WTC11 (cell line): ENCODE measurements around the gene CELSR1. TPM values are rescaled to one million over a fixed set of nuclear protein-coding genes. Genes with fewer than 3 reads are reported as not detected.

Experiments used
- ELF4 ChIP-seq: sonication (generic); formaldehyde crosslinking; IDR thresholded peaks from 2 replicates; pipeline ENCODE4 v1.8.1; 2022; ENCODE audit warnings: low read depth, mild to moderate bottlenecking, moderate library complexity, missing genetic modification reagents
- ESRRA ChIP-seq: sonication (generic); formaldehyde crosslinking; IDR thresholded peaks from 2 replicates; pipeline ENCODE4 v1.8.1; 2022; ENCODE audit warnings: mild to moderate bottlenecking, missing genetic modification reagents, borderline replicate concordance
- KAT7 ChIP-seq: sonication (generic); formaldehyde crosslinking; IDR thresholded peaks from 2 replicates; pipeline ENCODE4 v1.8.1; 2023; ENCODE audit warnings: missing genetic modification reagents, mild to moderate bottlenecking, borderline replicate concordance
- MXD4 ChIP-seq: fragments of 250-450 bp; sonication (Bioruptor Pico); IDR thresholded peaks from 2 replicates; pipeline ENCODE4 v1.8.0; 2021; ENCODE audit warnings: mild to moderate bottlenecking, moderate library complexity, borderline replicate concordance
- SMAD4 ChIP-seq: sonication (generic); formaldehyde crosslinking; IDR thresholded peaks from 2 replicates; pipeline ENCODE4 v1.8.0; 2022; ENCODE audit warnings: mild to moderate bottlenecking, missing genetic modification reagents
- SP1 ChIP-seq: sonication (generic); formaldehyde crosslinking; conservative IDR thresholded peaks from 2 replicates; pipeline ENCODE4 v1.8.1; 2022; ENCODE audit warnings: missing genetic modification reagents
- TEAD1 ChIP-seq: sonication (generic); formaldehyde crosslinking; IDR thresholded peaks from 2 replicates; pipeline ENCODE4 v1.8.0; 2022; ENCODE audit warnings: mild to moderate bottlenecking, missing genetic modification reagents
- TP53 ChIP-seq: sonication (generic); formaldehyde crosslinking; IDR thresholded peaks from 2 replicates; pipeline ENCODE4 v1.8.1; 2023; ENCODE audit warnings: mild to moderate bottlenecking, missing genetic modification reagents
- total RNA-seq: library from RNA; stranded (reverse); gene quantifications from 3 replicates; pipeline ENCODE4 v1.2.3, GENCODE V29; 2021
- TF ChIP-seq, protein P1 (sequence below): sonication (generic); formaldehyde crosslinking; IDR thresholded peaks from 2 replicates; pipeline ENCODE4 v1.8.0; 2023; ENCODE audit warnings: missing genetic modification reagents, mild to moderate bottlenecking, borderline replicate concordance
- TF ChIP-seq, protein P2 (sequence below): fragments of 250-450 bp; sonication (Bioruptor Pico); IDR thresholded peaks from 2 replicates; pipeline ENCODE4 v1.8.0; 2021; ENCODE audit warnings: mild to moderate bottlenecking
- TF ChIP-seq, protein P3 (sequence below): sonication (generic); formaldehyde crosslinking; IDR thresholded peaks from 2 replicates; pipeline ENCODE4 v1.8.0; 2022; ENCODE audit warnings: mild to moderate bottlenecking, missing genetic modification reagents
- TF ChIP-seq, protein P4 (sequence below): sonication (generic); formaldehyde crosslinking; IDR thresholded peaks from 2 replicates; pipeline ENCODE4 v1.8.0; 2022; ENCODE audit warnings: mild to moderate bottlenecking, missing genetic modification reagents
- TF ChIP-seq, protein P5 (sequence below): sonication (generic); formaldehyde crosslinking; IDR thresholded peaks from 2 replicates; pipeline ENCODE4 v1.8.1; 2022; ENCODE audit warnings: mild to moderate bottlenecking, moderate library complexity, missing genetic modification reagents
- TF ChIP-seq, protein P6 (sequence below): sonication (generic); formaldehyde crosslinking; IDR thresholded peaks from 2 replicates; pipeline ENCODE4 v1.8.1; 2023; ENCODE audit warnings: mild to moderate bottlenecking, missing genetic modification reagents
- TF ChIP-seq, protein P7 (sequence below): sonication (generic); formaldehyde crosslinking; IDR thresholded peaks from 2 replicates; pipeline ENCODE4 v1.8.1; 2023; ENCODE audit warnings: mild to moderate bottlenecking, missing genetic modification reagents, borderline replicate concordance
- TF ChIP-seq, protein P8 (sequence below): sonication (generic); formaldehyde crosslinking; IDR thresholded peaks from 2 replicates; pipeline ENCODE4 v1.8.0; 2022; ENCODE audit warnings: missing genetic modification reagents
- TF ChIP-seq, protein P9 (sequence below): sonication (generic); formaldehyde crosslinking; IDR thresholded peaks from 2 replicates; pipeline ENCODE4 v1.8.1; 2022; ENCODE audit warnings: low read depth, mild to moderate bottlenecking, moderate library complexity, missing genetic modification reagents, borderline replicate concordance

The CELSR1 gene
- total RNA-seq, 1 experiment from 2014 or later: 16.8 TPM

DNA sequence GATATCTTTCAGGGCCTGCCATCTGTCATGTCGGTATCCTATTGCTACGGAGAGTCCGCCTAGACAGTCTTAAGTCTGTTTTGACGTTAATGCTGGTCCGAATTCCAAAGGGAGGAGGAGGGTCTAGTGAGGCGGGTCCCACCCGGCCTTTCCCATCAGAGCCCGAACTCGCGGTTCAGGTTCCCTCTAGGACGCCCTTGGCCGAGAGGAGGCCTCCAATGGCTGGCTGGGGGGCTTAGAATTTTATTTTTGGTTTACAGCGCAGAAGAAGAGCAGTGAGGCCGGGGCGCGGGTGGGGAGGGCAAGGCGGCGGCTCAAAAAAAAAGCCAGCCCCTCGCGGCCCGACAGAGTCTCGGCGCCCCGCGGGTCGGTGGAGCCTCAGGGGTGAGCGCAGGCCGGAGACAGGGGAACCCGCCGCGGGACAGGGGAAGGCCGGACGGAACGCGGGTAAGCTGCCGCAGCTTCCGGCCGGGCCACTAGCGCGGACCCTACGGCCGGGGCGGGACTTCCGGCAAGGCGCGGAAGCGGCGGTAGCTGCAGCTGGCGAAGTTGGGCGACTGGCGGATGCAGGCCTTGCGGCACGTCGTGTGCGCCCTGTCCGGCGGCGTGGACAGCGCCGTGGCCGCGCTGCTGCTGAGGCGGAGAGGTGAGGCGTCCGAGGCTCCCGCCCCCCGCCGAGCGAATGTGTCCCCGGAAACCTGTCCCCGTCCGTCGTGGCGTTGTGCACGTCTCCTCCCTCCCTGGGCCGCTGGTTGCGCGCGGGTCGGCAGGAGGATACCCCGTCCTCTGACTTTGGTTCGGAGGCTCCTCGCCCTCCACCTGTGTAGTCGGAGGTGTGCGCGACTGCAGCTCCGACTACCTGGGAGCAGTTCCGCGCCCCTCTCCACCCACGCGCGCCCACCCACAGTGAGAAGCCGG, 202.0 kb downstream of the CELSR1 start, which contains the start of gene TRMU (continued):
- TF ChIP-seq, protein P1, sequence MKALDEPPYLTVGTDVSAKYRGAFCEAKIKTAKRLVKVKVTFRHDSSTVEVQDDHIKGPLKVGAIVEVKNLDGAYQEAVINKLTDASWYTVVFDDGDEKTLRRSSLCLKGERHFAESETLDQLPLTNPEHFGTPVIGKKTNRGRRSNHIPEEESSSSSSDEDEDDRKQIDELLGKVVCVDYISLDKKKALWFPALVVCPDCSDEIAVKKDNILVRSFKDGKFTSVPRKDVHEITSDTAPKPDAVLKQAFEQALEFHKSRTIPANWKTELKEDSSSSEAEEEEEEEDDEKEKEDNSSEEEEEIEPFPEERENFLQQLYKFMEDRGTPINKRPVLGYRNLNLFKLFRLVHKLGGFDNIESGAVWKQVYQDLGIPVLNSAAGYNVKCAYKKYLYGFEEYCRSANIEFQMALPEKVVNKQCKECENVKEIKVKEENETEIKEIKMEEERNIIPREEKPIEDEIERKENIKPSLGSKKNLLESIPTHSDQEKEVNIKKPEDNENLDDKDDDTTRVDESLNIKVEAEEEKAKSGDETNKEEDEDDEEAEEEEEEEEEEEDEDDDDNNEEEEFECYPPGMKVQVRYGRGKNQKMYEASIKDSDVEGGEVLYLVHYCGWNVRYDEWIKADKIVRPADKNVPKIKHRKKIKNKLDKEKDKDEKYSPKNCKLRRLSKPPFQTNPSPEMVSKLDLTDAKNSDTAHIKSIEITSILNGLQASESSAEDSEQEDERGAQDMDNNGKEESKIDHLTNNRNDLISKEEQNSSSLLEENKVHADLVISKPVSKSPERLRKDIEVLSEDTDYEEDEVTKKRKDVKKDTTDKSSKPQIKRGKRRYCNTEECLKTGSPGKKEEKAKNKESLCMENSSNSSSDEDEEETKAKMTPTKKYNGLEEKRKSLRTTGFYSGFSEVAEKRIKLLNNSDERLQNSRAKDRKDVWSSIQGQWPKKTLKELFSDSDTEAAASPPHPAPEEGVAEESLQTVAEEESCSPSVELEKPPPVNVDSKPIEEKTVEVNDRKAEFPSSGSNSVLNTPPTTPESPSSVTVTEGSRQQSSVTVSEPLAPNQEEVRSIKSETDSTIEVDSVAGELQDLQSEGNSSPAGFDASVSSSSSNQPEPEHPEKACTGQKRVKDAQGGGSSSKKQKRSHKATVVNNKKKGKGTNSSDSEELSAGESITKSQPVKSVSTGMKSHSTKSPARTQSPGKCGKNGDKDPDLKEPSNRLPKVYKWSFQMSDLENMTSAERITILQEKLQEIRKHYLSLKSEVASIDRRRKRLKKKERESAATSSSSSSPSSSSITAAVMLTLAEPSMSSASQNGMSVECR (CRISPR knock-in tag): peak; percentile 85
- TF ChIP-seq TP53 (no peak), KAT7 (CRISPR knock-in tag) (no peak; the same call in 1 of the 2 replicates), SMAD4 (no peak), SP1 (CRISPR knock-in tag) (peak; percentile 81), MXD4 (CRISPR knock-in tag) (no peak), TEAD1 (CRISPR knock-in tag) (peak; percentile 69; the same call in 1 of the 2 replicates), ESRRA (CRISPR knock-in tag) (peak; percentile 73; the same call in 1 of the 2 replicates), ELF4 (0 out of 2 replicates have a peak, but pooled peaks have one; percentile 12)
- TF ChIP-seq, protein P2, sequence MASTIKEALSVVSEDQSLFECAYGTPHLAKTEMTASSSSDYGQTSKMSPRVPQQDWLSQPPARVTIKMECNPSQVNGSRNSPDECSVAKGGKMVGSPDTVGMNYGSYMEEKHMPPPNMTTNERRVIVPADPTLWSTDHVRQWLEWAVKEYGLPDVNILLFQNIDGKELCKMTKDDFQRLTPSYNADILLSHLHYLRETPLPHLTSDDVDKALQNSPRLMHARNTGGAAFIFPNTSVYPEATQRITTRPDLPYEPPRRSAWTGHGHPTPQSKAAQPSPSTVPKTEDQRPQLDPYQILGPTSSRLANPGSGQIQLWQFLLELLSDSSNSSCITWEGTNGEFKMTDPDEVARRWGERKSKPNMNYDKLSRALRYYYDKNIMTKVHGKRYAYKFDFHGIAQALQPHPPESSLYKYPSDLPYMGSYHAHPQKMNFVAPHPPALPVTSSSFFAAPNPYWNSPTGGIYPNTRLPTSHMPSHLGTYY (CRISPR knock-in tag): no peak
- TF ChIP-seq, protein P3, sequence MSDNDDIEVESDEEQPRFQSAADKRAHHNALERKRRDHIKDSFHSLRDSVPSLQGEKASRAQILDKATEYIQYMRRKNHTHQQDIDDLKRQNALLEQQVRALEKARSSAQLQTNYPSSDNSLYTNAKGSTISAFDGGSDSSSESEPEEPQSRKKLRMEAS (CRISPR knock-in tag): peak; percentile 91
- TF ChIP-seq, protein P4, sequence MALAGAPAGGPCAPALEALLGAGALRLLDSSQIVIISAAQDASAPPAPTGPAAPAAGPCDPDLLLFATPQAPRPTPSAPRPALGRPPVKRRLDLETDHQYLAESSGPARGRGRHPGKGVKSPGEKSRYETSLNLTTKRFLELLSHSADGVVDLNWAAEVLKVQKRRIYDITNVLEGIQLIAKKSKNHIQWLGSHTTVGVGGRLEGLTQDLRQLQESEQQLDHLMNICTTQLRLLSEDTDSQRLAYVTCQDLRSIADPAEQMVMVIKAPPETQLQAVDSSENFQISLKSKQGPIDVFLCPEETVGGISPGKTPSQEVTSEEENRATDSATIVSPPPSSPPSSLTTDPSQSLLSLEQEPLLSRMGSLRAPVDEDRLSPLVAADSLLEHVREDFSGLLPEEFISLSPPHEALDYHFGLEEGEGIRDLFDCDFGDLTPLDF (CRISPR knock-in tag): no peak
- TF ChIP-seq, protein P5, sequence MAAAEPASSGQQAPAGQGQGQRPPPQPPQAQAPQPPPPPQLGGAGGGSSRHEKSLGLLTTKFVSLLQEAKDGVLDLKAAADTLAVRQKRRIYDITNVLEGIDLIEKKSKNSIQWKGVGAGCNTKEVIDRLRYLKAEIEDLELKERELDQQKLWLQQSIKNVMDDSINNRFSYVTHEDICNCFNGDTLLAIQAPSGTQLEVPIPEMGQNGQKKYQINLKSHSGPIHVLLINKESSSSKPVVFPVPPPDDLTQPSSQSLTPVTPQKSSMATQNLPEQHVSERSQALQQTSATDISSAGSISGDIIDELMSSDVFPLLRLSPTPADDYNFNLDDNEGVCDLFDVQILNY (CRISPR knock-in tag): peak; percentile 89
- TF ChIP-seq, protein P6, sequence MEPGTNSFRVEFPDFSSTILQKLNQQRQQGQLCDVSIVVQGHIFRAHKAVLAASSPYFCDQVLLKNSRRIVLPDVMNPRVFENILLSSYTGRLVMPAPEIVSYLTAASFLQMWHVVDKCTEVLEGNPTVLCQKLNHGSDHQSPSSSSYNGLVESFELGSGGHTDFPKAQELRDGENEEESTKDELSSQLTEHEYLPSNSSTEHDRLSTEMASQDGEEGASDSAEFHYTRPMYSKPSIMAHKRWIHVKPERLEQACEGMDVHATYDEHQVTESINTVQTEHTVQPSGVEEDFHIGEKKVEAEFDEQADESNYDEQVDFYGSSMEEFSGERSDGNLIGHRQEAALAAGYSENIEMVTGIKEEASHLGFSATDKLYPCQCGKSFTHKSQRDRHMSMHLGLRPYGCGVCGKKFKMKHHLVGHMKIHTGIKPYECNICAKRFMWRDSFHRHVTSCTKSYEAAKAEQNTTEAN (CRISPR knock-in tag): peak; percentile 61; the same call in 1 of the 2 replicates
- TF ChIP-seq, protein P7, sequence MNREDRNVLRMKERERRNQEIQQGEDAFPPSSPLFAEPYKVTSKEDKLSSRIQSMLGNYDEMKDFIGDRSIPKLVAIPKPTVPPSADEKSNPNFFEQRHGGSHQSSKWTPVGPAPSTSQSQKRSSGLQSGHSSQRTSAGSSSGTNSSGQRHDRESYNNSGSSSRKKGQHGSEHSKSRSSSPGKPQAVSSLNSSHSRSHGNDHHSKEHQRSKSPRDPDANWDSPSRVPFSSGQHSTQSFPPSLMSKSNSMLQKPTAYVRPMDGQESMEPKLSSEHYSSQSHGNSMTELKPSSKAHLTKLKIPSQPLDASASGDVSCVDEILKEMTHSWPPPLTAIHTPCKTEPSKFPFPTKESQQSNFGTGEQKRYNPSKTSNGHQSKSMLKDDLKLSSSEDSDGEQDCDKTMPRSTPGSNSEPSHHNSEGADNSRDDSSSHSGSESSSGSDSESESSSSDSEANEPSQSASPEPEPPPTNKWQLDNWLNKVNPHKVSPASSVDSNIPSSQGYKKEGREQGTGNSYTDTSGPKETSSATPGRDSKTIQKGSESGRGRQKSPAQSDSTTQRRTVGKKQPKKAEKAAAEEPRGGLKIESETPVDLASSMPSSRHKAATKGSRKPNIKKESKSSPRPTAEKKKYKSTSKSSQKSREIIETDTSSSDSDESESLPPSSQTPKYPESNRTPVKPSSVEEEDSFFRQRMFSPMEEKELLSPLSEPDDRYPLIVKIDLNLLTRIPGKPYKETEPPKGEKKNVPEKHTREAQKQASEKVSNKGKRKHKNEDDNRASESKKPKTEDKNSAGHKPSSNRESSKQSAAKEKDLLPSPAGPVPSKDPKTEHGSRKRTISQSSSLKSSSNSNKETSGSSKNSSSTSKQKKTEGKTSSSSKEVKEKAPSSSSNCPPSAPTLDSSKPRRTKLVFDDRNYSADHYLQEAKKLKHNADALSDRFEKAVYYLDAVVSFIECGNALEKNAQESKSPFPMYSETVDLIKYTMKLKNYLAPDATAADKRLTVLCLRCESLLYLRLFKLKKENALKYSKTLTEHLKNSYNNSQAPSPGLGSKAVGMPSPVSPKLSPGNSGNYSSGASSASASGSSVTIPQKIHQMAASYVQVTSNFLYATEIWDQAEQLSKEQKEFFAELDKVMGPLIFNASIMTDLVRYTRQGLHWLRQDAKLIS: no peak
- TF ChIP-seq, protein P8, sequence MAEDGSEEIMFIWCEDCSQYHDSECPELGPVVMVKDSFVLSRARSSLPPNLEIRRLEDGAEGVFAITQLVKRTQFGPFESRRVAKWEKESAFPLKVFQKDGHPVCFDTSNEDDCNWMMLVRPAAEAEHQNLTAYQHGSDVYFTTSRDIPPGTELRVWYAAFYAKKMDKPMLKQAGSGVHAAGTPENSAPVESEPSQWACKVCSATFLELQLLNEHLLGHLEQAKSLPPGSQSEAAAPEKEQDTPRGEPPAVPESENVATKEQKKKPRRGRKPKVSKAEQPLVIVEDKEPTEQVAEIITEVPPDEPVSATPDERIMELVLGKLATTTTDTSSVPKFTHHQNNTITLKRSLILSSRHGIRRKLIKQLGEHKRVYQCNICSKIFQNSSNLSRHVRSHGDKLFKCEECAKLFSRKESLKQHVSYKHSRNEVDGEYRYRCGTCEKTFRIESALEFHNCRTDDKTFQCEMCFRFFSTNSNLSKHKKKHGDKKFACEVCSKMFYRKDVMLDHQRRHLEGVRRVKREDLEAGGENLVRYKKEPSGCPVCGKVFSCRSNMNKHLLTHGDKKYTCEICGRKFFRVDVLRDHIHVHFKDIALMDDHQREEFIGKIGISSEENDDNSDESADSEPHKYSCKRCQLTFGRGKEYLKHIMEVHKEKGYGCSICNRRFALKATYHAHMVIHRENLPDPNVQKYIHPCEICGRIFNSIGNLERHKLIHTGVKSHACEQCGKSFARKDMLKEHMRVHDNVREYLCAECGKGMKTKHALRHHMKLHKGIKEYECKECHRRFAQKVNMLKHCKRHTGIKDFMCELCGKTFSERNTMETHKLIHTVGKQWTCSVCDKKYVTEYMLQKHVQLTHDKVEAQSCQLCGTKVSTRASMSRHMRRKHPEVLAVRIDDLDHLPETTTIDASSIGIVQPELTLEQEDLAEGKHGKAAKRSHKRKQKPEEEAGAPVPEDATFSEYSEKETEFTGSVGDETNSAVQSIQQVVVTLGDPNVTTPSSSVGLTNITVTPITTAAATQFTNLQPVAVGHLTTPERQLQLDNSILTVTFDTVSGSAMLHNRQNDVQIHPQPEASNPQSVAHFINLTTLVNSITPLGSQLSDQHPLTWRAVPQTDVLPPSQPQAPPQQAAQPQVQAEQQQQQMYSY (CRISPR knock-in tag): no peak
- TF ChIP-seq, protein P9, sequence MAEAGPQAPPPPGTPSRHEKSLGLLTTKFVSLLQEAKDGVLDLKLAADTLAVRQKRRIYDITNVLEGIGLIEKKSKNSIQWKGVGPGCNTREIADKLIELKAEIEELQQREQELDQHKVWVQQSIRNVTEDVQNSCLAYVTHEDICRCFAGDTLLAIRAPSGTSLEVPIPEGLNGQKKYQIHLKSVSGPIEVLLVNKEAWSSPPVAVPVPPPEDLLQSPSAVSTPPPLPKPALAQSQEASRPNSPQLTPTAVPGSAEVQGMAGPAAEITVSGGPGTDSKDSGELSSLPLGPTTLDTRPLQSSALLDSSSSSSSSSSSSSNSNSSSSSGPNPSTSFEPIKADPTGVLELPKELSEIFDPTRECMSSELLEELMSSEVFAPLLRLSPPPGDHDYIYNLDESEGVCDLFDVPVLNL (CRISPR knock-in tag): no peak
